HEK293 (cell line): ENCODE measurements around the gene ACADVL.
A peak's percentile ranks its signal among the peaks of the same experiment; 100 is the strongest.

ENCODE experiments used
- MZF1 ChIP-seq: fragments of 450-650 bp; formaldehyde crosslinking; IDR thresholded peaks from 2 replicates; pipeline ENCODE4 v1.5.1; 2017; ENCODE audit warnings: missing biosample characterization, missing genetic modification characterization, borderline replicate concordance
- ZNF274 ChIP-seq, 2 experiments: fragments of 200-500 bp in 1 of 2; fragments of 450-650 bp in 1 of 2; sonication (Bioruptor generic) in 1 of 2; formaldehyde crosslinking in 1 of 2; IDR thresholded peaks; 2 replicates each; pipeline versions ENCODE4 v1.5.1 to v1.6.1; 2014 to 2016; ENCODE audit warnings: borderline replicate concordance in 1 of 2, inconsistent platforms in 1 of 2, low read length in 1 of 2, missing biosample characterization in 1 of 2, missing genetic modification characterization in 1 of 2
- ZNF544 ChIP-seq: fragments of 450-650 bp; formaldehyde crosslinking; IDR thresholded peaks from 2 replicates; pipeline ENCODE4 v1.5.0; 2017; ENCODE audit warnings: missing biosample characterization, missing genetic modification characterization
- TF ChIP-seq, protein P1 (sequence below): fragments of 450-650 bp; formaldehyde crosslinking; IDR thresholded peaks from 2 replicates; pipeline ENCODE4 v1.5.1; 2016; ENCODE audit warnings: missing biosample characterization, missing genetic modification characterization
- TF ChIP-seq, protein P2 (sequence below): fragments of 450-650 bp; formaldehyde crosslinking; IDR thresholded peaks from 2 replicates; pipeline ENCODE4 v1.5.1; 2016; ENCODE audit warnings: missing biosample characterization, missing genetic modification characterization

DNA sequence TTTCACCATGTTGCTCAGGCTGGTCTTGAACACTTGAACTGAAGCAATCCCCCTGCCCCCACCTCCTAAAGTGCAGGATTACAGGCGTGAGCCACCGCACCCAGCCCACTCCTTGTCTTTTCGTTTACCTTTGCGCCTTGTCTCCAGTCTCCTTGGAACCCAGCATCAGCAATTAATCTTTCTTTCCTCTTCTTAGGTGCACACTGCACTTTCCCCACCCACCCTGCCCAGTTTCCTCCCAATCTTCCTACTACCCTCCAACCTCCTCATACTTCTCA lies 44.0 kb downstream of the ACADVL start:
- TF ChIP-seq, protein P1, sequence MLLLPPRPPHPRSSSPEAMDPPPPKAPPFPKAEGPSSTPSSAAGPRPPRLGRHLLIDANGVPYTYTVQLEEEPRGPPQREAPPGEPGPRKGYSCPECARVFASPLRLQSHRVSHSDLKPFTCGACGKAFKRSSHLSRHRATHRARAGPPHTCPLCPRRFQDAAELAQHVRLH: 0 out of 2 replicates have a peak, but pooled peaks have one; percentile 30
- TF ChIP-seq ZNF544 (tag by site-specific recombination) (no peak), MZF1 (tag by site-specific recombination) (no peak), ZNF274 (IDR thresholded peaks at IDR 0.05; ENCODE audit: low read length) (no peak), ZNF274 (tag by site-specific recombination; IDR thresholded peaks at IDR 0.05; ENCODE audit: borderline replicate concordance) (no peak)
- TF ChIP-seq, protein P2, sequence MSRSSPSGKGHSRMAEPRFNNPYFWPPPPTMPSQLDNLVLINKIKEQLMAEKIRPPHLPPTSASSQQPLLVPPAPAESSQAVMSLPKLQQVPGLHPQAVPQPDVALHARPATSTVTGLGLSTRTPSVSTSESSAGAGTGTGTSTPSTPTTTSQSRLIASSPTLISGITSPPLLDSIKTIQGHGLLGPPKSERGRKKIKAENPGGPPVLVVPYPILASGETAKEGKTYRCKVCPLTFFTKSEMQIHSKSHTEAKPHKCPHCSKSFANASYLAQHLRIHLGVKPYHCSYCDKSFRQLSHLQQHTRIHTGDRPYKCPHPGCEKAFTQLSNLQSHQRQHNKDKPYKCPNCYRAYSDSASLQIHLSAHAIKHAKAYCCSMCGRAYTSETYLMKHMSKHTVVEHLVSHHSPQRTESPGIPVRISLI: no peak
